ENCODE data around the gene MAFG. TPM values are rescaled to one million over a fixed set of nuclear protein-coding genes. Genes with fewer than 3 reads are reported as not detected.

MAFG gene
- total and polyA plus RNA-seq, 2 donors (not counting 1 experiment from before 2014, with no cell fraction given): 11.3 to 20.6 TPM

DNA sequence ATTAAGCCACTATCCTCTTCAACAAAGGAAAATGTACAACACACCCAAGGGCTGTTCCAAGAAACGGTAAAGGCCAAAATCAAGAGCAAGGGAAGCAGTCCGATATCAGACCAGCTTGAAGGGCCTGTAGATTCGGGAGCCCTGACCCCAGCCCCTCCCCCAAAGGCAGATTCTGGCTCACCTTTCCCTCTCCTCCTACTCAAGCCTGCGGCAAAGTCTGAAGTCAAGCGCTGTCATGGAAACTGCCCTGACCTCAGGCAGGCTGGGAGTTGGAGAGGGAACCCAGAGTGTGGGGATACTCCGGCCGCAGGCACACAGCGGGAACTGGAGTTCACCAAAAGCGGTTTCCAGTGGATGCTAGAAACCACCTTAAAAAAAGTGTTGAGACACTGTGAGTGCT is 37.9 kb downstream of the MAFG start:
- Histone ChIP-seq H3K27me3 (ENCODE audit: control insufficient read depth, insufficient read depth, low read length) (no peaks in the 10 kb centered on the region), H4K20me1 (ENCODE audit: control insufficient read depth, extremely low read depth, insufficient read depth, low read length) (no peaks in the 10 kb centered on the region), H3K4me2 (ENCODE audit: extremely low read depth, insufficient read depth, low read length) (peak overlapping the region; percentile 73), H3K9me3 (ENCODE audit: control insufficient read depth, insufficient read depth, low read depth, low read length) (no peaks in the 10 kb centered on the region), H3K4me3 (replicated peaks in 1 of 4; ENCODE audit: control extremely low read depth in 1 of 4, insufficient read depth in 1 of 4, low read depth in 3 of 4, low read length in 4 of 4) (peak overlapping the region in 3 of 4 experiments; percentile 80 to 90 (median 85)), H3K9ac (ENCODE audit: insufficient read depth, low read length) (no peak overlapping the region), H3K79me2 (ENCODE audit: control insufficient read depth, insufficient read depth, low read length) (peaks cover 65% of the 10 kb centered on the region), H3K4me1 (ENCODE audit: control insufficient read depth, extremely low read depth, insufficient read depth, low read length) (peaks cover 19% of the 10 kb centered on the region), H3K27ac (ENCODE audit: insufficient read depth, low read length) (peak overlapping the region; percentile 20), H3K36me3 (ENCODE audit: control insufficient read depth, insufficient read depth, low read length) (peaks cover 39% of the 10 kb centered on the region), H2AFZ (ENCODE audit: low read length) (no peak overlapping the region)
- TF ChIP-seq EZH2 (IDR thresholded peaks at IDR 0.05; ENCODE audit: low read length, missing control alignments): no peak
- TF ChIP-seq, protein P1, sequence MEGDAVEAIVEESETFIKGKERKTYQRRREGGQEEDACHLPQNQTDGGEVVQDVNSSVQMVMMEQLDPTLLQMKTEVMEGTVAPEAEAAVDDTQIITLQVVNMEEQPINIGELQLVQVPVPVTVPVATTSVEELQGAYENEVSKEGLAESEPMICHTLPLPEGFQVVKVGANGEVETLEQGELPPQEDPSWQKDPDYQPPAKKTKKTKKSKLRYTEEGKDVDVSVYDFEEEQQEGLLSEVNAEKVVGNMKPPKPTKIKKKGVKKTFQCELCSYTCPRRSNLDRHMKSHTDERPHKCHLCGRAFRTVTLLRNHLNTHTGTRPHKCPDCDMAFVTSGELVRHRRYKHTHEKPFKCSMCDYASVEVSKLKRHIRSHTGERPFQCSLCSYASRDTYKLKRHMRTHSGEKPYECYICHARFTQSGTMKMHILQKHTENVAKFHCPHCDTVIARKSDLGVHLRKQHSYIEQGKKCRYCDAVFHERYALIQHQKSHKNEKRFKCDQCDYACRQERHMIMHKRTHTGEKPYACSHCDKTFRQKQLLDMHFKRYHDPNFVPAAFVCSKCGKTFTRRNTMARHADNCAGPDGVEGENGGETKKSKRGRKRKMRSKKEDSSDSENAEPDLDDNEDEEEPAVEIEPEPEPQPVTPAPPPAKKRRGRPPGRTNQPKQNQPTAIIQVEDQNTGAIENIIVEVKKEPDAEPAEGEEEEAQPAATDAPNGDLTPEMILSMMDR (conservative IDR thresholded peaks at IDR 0.05 in 1 of 2, IDR thresholded peaks at IDR 0.05 in 1 of 2; ENCODE audit: low read depth in 1 of 2, low read length in 2 of 2): no peak
- DNase-seq (ENCODE audit: low read depth in 2 of 2): no peak

DNA sequence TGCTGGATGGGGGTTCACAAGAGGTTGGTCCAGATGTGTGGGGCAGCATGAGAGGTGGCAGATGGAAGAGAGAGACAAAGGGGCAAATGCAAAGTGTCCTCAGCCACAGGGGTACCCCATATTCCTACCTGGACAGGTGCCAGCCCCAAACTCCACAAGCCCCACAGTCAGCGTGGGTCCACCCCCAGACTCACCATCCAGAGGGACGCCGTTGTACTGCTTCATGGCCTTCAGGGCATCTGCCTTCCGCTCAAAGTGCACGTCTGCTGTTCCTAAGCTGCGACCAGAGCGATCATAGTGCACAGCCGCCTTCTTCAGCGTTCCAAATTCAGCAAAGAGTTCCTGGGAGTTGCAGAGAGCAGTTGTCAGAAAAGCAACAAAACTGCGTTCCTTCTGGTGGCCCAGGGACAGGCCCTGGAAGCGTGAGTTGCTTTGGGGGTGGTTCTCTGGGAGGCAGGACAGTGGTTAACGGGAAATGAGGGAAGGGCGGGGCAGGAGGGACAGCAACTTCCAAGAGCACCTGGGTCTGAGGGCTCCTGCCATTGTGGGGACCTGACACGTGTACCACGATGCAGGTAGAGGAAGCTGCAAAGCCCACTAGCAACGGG is 38.4 kb downstream of the MAFG start:
- Histone ChIP-seq H3K79me2 (ENCODE audit: control insufficient read depth, insufficient read depth, low read length) (peaks cover 64% of the 10 kb centered on the region), H2AFZ (ENCODE audit: low read length) (no peak overlapping the region), H3K4me1 (ENCODE audit: control insufficient read depth, extremely low read depth, insufficient read depth, low read length) (peaks cover 19% of the 10 kb centered on the region), H3K27me3 (ENCODE audit: control insufficient read depth, insufficient read depth, low read length) (no peaks in the 10 kb centered on the region), H3K27ac (ENCODE audit: insufficient read depth, low read length) (no peak overlapping the region), H4K20me1 (ENCODE audit: control insufficient read depth, extremely low read depth, insufficient read depth, low read length) (no peaks in the 10 kb centered on the region), H3K4me3 (replicated peaks in 1 of 4; ENCODE audit: control extremely low read depth in 1 of 4, insufficient read depth in 1 of 4, low read depth in 3 of 4, low read length in 4 of 4) (no peak overlapping the region), H3K4me2 (ENCODE audit: extremely low read depth, insufficient read depth, low read length) (no peak overlapping the region), H3K9me3 (ENCODE audit: control insufficient read depth, insufficient read depth, low read depth, low read length) (no peaks in the 10 kb centered on the region), H3K36me3 (ENCODE audit: control insufficient read depth, insufficient read depth, low read length) (peaks cover 37% of the 10 kb centered on the region), H3K9ac (ENCODE audit: insufficient read depth, low read length) (no peak overlapping the region)
- DNase-seq (ENCODE audit: low read depth in 2 of 2): no peak
- TF ChIP-seq EZH2 (IDR thresholded peaks at IDR 0.05; ENCODE audit: low read length, missing control alignments): no peak
- TF ChIP-seq, protein P1 (conservative IDR thresholded peaks at IDR 0.05 in 1 of 2, IDR thresholded peaks at IDR 0.05 in 1 of 2; ENCODE audit: low read depth in 1 of 2, low read length in 2 of 2): no peak

DNA sequence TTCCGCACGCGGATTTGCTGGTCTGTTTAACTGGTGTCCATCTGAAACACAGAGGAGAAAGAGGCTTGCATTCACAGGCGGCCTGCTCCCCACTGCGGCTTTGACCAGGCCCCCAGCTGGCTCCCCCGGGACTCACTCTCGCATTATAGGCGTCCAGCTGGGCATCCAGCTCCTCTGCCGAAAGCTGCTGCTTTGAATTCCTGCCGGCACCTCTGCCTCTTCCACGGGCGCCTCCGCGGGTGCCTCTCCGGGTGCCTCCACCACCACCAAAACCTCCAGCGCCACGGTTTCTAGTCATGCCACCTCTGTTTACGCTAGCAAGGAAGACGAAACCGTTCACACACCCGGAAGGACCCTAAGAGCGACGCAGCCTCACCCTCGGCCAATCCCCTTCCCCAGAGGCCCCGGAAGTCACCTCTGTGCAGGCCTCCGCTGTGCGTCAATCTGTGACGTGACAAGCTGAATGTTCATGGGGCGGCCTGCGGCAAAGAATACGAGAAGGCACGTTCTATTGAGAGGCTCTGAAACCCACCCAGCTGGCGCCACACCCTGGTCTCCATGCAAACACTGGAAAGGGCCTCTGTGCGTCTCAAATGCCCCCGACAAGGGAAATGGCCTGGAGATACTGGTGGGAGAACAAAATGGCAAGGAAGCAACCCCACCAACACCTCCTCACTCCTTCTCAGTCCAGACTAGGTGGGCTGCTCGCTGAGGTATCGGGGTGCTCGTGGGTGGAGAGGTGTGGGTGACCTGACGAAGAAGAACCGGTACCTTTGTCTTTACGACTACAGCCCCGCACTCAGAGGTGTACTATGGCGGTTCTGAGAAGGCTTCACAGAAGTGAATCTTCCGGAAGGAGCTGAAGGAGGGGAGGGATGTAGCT is 39.2 kb downstream of the MAFG start:
- H3K27ac ChIP-seq (ENCODE audit: insufficient read depth, low read length): no peak overlapping the region

More for the DNA sequence above, 39.2 kb downstream of the MAFG start:
- no peak overlapping the region for H3K4me2 ChIP-seq (ENCODE audit: extremely low read depth, insufficient read depth, low read length)
- H3K36me3 ChIP-seq (ENCODE audit: control insufficient read depth, insufficient read depth, low read length): peaks cover 35% of the 10 kb centered on the region
- no peak overlapping the region for H3K9ac ChIP-seq (ENCODE audit: insufficient read depth, low read length)
- peaks cover 19% of the 10 kb centered on the region for H3K4me1 ChIP-seq (ENCODE audit: control insufficient read depth, extremely low read depth, insufficient read depth, low read length)
- H2AFZ ChIP-seq (ENCODE audit: low read length): no peak overlapping the region
- no peaks in the 10 kb centered on the region for H3K27me3 ChIP-seq (ENCODE audit: control insufficient read depth, insufficient read depth, low read length)
- no peak for DNase-seq (ENCODE audit: low read depth in 2 of 2)
- no peak overlapping the region for H3K4me3 ChIP-seq (replicated peaks in 1 of 4; ENCODE audit: control extremely low read depth in 1 of 4, insufficient read depth in 1 of 4, low read depth in 3 of 4, low read length in 4 of 4)
- peaks cover 59% of the 10 kb centered on the region for H3K79me2 ChIP-seq (ENCODE audit: control insufficient read depth, insufficient read depth, low read length)
- H4K20me1 ChIP-seq (ENCODE audit: control insufficient read depth, extremely low read depth, insufficient read depth, low read length): no peaks in the 10 kb centered on the region
- H3K9me3 ChIP-seq (ENCODE audit: control insufficient read depth, insufficient read depth, low read depth, low read length): no peaks in the 10 kb centered on the region
- no peak for TF ChIP-seq EZH2 (IDR thresholded peaks at IDR 0.05; ENCODE audit: low read length, missing control alignments)
- TF ChIP-seq, protein P1 (conservative IDR thresholded peaks at IDR 0.05 in 1 of 2, IDR thresholded peaks at IDR 0.05 in 1 of 2; ENCODE audit: low read depth in 1 of 2, low read length in 2 of 2): no peak

Measured in fibroblast of lung (primary cell).